Kasumi-1 (cell line): Measurements from ENCODE around the gene PARD3B.

Experiments used
- DNase-seq, 2 experiments: peaks; one replicate each; lab custom pipeline; 2025; lab: John Stamatoyannopoulos, UW

Gene PARD3B

DNA sequence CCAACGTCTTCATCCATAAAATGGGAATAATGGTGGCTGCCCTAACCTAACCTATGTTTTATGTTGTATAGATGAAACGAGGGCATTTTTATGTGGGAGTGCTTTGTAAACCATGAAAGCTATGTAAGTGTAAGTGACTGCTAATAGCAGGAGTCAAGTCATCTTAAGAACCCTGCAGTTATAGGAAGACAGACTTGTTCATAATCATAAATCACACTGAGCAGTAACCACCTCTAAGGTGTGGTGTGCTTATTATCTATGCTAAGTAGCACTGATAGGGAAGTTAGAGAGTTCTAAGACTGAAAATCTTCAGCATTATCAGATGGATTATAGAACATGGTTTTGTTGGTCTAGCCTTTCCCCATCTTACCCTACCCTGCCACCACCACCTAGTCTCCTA lies 1112.8 kb downstream of the PARD3B start:
- no peak for DNase-seq

DNA sequence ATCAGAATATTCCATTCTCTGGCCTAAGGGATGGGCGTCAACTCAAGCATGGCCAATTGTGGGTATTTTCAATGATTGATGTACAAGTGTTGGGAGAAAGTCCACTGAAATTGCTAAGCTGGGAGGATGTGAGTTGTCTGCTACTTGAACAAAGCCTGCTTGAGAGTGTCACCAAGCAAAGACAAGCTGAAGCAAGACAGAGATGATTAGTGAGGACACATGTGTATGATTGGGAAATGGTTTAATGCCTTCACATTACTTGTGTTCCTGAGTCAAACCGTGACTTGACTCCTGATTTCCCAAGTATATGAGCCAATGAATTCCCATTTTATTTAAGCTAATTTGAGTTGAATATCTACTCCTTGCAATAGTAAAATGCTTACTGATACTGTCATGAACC lies 1113.3 kb downstream of the PARD3B start:
- no peak for DNase-seq

DNA sequence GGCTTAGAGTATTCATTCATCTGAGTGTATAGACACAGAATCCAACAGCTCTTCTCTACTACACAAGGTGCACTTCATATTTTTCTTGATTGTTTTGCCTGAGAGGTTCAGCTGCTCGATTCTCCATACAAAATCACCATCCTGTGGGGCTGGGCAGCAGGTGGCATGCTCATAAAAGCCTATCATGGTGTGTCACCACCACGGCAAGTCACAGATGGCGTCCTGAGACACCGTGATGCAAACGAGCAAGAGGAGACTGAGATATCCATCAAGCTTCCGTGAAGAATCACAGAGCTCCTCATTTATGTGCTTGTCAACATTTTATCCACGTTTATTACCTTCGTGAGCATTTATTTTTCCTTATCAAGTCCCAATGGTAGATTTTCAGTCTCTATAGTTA lies 1114.6 kb downstream of the PARD3B start:
- DNase-seq: no peak

GRCh38 chr2:205660521-205661124 lies 1115.3 kb downstream of the PARD3B start:
- DNase-seq: peak; percentile 2 to 6

GRCh38 chr2:205661281-205661680 lies 1116.0 kb downstream of the PARD3B start:
- no peak for DNase-seq

DNA sequence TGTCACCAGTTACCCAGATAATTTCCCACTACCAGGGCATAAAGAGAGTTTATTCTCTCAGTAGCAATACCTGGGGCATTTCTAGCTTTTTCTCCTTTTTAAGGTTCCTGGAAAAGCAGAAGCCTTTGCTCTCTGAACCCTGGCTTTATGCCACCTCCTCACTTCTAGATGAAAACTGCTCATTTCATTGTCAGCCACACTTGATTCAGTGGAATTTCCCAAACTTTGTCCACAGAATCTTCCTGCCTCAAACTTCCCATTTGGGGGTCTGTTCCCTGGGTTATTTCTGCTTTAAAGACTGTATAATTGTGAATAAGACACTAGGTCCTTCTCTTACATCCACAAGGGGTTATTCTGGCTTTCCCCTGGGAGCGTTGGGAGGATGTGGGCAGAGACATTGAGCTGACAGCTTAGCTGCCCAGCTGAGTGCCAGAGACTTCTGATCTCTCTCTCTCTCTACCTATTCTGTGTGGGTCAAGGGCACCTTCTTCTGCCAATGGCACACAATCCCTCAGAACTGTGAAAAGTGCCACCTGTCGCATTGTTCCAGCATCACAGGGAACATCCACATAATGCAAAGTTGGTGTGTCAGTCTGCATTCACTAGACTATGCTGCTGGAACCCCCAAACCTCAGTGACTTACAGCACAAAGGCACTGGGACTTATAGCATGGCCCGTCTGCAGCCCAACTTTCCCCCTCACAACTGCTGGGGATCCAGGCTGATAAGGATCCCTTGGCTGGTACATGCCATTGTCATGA lies 1117.1 kb downstream of the PARD3B start:
- no peak for DNase-seq

DNA sequence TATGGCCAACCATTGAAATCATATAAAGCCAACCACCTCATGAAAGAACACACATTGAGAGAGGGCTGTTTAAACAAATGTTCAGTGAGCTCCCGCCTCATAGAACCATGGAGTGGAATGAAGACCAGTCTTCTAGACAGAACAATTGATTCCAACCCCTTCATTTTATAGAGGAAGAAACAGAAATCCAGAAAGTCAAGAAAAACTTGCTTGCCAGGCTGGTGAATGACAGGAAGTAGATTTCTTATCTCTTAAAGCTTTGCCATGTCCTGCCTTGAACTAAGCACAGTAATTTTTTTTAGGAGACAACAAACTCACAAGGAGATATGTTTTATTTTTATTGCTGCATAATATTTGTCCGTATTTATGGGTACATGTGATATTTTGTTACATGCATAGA lies 1120.5 kb downstream of the PARD3B start:
- DNase-seq: no peak
